NCI-H446 (cell line): ENCODE measurements around the gene TTC9B.
"Not testable (repeated sequence)": the region's sequence is repeated elsewhere in the genome, so short reads cannot be mapped to it uniquely, and the experiment has no call there.

Experiments used
- DNase-seq, 2 experiments: peaks; one replicate each; lab custom pipeline; 2025; lab: John Stamatoyannopoulos, UW

The TTC9B gene

DNA sequence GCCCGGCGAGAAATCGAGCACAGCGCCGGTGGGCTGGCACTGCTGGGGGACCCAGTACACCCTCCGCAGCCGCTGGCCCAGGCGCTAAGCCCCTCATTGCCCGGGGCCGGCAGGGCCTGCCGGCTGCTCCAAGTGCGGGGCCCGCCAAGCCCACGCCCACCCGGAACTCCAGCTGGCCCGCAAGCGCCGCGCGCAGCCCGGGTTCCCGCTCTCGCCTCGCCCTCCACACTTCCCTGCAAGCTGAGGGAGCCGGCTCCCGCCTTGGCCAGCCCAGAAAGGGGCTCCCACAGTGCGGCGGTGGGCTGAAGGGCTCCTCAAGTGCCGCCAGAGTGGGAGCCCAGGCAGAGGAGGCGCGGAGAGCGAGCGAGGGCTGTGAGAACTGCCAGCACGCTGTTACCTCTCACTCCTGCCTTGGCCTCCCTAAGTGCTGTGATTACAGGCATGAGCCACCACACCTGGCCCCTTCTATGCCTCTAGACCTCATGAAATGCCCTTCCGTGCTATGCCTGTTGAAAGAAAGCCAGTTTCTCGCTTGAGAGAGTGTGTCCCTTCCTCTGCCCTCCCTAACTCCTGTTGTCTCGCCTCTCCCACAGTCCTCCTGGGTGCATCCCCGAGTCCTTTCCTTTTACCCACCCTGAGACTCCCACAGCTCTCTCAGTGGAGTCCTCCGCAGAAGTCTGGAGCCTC lies 47.7 kb downstream of the TTC9B start:
- DNase-seq: not testable (repeated sequence)

DNA sequence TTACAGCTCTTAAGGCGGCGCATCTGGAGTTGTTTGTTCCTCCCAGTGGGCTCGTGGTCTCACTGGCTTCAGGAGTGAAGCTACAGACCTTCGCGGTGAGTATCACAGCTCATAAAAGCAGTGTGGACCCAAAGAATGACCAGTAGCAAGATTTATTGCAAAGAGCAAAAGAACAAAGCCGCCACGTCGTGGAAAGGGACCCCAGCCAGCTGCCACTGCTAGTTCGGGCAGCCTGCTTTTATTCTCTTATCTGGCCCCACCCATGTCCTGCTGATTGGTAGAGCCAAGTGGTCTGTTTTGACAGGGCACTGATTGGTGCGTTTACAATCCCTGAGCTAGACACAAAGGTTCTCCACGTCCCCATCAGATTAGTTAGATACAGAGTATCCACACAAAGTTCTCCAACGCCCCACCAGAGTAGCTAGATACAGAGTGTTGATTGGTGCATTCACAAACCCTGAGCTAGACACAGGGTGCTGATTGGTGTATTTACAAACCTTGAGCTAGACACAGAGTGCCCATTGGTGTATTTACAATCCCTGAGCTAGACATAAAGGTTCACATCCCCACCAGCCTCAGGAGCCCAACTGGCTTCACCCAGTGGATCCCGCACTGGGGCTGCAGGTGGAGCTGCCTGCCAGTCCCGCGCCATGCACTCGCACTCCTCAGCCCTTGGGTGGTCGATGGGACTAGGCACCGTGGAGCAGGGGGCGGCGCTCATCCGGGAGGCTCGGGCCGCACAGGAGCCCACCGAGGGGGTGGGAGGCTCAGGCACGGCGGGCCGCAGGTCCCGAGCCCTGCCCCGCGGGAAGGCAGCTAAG lies 48.5 kb downstream of the TTC9B start:
- not testable (repeated sequence) for DNase-seq
